ENCODE measurements around the gene GTPBP8. TPM values are rescaled to one million over a fixed set of nuclear protein-coding genes. Genes with fewer than 3 reads are reported as not detected.

The GTPBP8 gene
- total RNA-seq, 1 experiment from 2014 or later = 16.4 TPM

- TF ChIP-seq, protein P1, sequence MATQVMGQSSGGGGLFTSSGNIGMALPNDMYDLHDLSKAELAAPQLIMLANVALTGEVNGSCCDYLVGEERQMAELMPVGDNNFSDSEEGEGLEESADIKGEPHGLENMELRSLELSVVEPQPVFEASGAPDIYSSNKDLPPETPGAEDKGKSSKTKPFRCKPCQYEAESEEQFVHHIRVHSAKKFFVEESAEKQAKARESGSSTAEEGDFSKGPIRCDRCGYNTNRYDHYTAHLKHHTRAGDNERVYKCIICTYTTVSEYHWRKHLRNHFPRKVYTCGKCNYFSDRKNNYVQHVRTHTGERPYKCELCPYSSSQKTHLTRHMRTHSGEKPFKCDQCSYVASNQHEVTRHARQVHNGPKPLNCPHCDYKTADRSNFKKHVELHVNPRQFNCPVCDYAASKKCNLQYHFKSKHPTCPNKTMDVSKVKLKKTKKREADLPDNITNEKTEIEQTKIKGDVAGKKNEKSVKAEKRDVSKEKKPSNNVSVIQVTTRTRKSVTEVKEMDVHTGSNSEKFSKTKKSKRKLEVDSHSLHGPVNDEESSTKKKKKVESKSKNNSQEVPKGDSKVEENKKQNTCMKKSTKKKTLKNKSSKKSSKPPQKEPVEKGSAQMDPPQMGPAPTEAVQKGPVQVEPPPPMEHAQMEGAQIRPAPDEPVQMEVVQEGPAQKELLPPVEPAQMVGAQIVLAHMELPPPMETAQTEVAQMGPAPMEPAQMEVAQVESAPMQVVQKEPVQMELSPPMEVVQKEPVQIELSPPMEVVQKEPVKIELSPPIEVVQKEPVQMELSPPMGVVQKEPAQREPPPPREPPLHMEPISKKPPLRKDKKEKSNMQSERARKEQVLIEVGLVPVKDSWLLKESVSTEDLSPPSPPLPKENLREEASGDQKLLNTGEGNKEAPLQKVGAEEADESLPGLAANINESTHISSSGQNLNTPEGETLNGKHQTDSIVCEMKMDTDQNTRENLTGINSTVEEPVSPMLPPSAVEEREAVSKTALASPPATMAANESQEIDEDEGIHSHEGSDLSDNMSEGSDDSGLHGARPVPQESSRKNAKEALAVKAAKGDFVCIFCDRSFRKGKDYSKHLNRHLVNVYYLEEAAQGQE (IDR thresholded peaks at IDR 0.05; ENCODE audit: low read depth) = no peak
- TF ChIP-seq EZH2phosphoT487 (IDR thresholded peaks at IDR 0.05; ENCODE audit: borderline replicate concordance) = no peak
Observed at GRCh38 chr3:112976001-112976400, 14.8 kb upstream of the GTPBP8 start (continued).

GRCh38 chr3:112976953-112977352 is 13.8 kb upstream of the GTPBP8 start:
- intact Hi-C loops (cut with micrococcal nuclease) = loop anchor here (10.0 kb wide), 1 partner anchor 862 kb away; no protein-coding TSS in a partner anchor
- no peaks in the 10 kb centered on the region for H3K4me1 ChIP-seq (ENCODE audit: control insufficient read depth in 1 of 2, insufficient read depth in 2 of 2, low read length in 2 of 2)
- no peaks in the 10 kb centered on the region for H3K9me2 ChIP-seq (ENCODE audit: insufficient read depth)
- CTCF ChIA-PET = no interaction called here
- ATAC-seq (no peak), DNase-seq (ENCODE audit: low read depth, low spot score) (no peak)
- no peaks in the 10 kb centered on the region for H3K79me2 ChIP-seq (ENCODE audit: insufficient read depth, low read length)
- no peaks in the 10 kb centered on the region for H3K36me3 ChIP-seq (ENCODE audit: control insufficient read depth in 1 of 2, insufficient read depth in 2 of 2, low read length in 2 of 2)
- H3K9ac ChIP-seq (ENCODE audit: low read length) = no peak overlapping the region
- BruUV-seq (replicated peaks) = no TSS peak
- H2AFZ ChIP-seq (ENCODE audit: low read depth, low read length, poor library complexity, severe bottlenecking) = no peak overlapping the region
- H3K27ac ChIP-seq (ENCODE audit: low read depth, low read length) = no peak overlapping the region
- no peaks in the 10 kb centered on the region for H3K27me3 ChIP-seq (ENCODE audit: insufficient read depth, low read length)
- POLR2A ChIA-PET = no interaction called here
- H3K4me2 ChIP-seq (ENCODE audit: low read length) = no peak overlapping the region
- H3K4me3 ChIP-seq (replicated peaks in 1 of 2; ENCODE audit: low read depth in 1 of 2, low read length in 2 of 2) = no peak overlapping the region
- no peaks in the 10 kb centered on the region for H4K20me1 ChIP-seq (ENCODE audit: insufficient read depth)
- H3K9me3 ChIP-seq (ENCODE audit: control insufficient read depth in 1 of 2, insufficient read depth in 1 of 2, low read depth in 1 of 2, low read length in 2 of 2) = no peaks in the 10 kb centered on the region
- RAD21 ChIA-PET (ENCODE audit: low non-redundant PET in 1 of 2, low total read pairs in 2 of 2, uncharacterized antibody in 2 of 2, unreplicated experiment in 2 of 2) = no interaction called here
- TF ChIP-seq TCF7L2 (IDR thresholded peaks at IDR 0.05; ENCODE audit: borderline replicate concordance, extremely low read depth, insufficient read depth, insufficient read length) (no peak), SP1 (IDR thresholded peaks at IDR 0.05; ENCODE audit: low read depth) (no peak), CBX3 (IDR thresholded peaks at IDR 0.05; ENCODE audit: low read depth) (no peak), POLR2AphosphoS5 (IDR thresholded peaks at IDR 0.05; ENCODE audit: low read depth, low read length) (no peak), EGR1 (IDR thresholded peaks at IDR 0.05; ENCODE audit: low read depth) (no peak), JUND (IDR thresholded peaks at IDR 0.05) (no peak), ZNF274 (IDR thresholded peaks at IDR 0.05; ENCODE audit: low read depth, low read length) (no peak), ATF3 (IDR thresholded peaks at IDR 0.05) (no peak), FOSL1 (IDR thresholded peaks at IDR 0.05; ENCODE audit: low read depth) (no peak), EZH2phosphoT487 (IDR thresholded peaks at IDR 0.05; ENCODE audit: borderline replicate concordance) (no peak), YY1 (IDR thresholded peaks at IDR 0.05; ENCODE audit: extremely low read depth, insufficient replicate concordance, low read depth, low read length) (no peak)
- TF ChIP-seq, protein P2, sequence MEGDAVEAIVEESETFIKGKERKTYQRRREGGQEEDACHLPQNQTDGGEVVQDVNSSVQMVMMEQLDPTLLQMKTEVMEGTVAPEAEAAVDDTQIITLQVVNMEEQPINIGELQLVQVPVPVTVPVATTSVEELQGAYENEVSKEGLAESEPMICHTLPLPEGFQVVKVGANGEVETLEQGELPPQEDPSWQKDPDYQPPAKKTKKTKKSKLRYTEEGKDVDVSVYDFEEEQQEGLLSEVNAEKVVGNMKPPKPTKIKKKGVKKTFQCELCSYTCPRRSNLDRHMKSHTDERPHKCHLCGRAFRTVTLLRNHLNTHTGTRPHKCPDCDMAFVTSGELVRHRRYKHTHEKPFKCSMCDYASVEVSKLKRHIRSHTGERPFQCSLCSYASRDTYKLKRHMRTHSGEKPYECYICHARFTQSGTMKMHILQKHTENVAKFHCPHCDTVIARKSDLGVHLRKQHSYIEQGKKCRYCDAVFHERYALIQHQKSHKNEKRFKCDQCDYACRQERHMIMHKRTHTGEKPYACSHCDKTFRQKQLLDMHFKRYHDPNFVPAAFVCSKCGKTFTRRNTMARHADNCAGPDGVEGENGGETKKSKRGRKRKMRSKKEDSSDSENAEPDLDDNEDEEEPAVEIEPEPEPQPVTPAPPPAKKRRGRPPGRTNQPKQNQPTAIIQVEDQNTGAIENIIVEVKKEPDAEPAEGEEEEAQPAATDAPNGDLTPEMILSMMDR (IDR thresholded peaks at IDR 0.05 in 2 of 3, conservative IDR thresholded peaks at IDR 0.05 in 1 of 3; ENCODE audit: borderline replicate concordance in 1 of 3, insufficient read depth in 1 of 3, low read depth in 2 of 3, low read length in 2 of 3) = no peak
- TF ChIP-seq, protein P1 (IDR thresholded peaks at IDR 0.05; ENCODE audit: low read depth) = no peak
- TF ChIP-seq, protein P3, sequence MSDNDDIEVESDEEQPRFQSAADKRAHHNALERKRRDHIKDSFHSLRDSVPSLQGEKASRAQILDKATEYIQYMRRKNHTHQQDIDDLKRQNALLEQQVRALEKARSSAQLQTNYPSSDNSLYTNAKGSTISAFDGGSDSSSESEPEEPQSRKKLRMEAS (IDR thresholded peaks at IDR 0.05) = no peak

Measured in HCT116 (cell line).